Lower leg skin (tissue), 3 donors: Measurements from ENCODE around the gene GOLPH3L.

Experiments used
- POLR2A ChIP-seq, 2 donors: fragments of 450-650 bp; IDR thresholded peaks; one replicate each; pipeline ENCODE4 v1.6.1; 2016 to 2017; ENCODE audit warnings: antibody characterized with exemption in 2 of 2, mild to moderate bottlenecking in 1 of 2, moderate library complexity in 1 of 2
- TF ChIP-seq, protein P1 (sequence below), 3 donors: fragments of 450-650 bp; IDR thresholded peaks; one replicate each; pipeline ENCODE4 v1.5.1; 2016; ENCODE audit warnings: antibody characterized with exemption in 3 of 3, mild to moderate bottlenecking in 3 of 3, moderate library complexity in 2 of 3

DNA sequence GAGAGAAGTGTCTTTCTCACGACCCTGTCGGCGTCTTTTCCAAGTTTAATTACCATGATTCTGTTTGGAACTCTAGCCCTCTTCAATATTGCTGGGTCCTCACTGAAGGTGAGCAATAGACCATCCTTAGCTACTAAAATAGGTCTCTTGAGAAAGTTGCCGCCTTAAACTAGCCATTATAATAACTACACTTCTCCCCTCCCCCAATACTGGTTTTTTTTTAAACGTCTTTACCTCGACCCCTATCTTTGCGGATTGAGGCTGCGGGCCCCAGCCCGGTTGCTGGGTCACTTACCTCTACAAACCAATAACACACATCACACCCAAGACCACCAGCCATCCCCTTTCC lies 68.2 kb downstream of the GOLPH3L start:
- TF ChIP-seq, protein P1, sequence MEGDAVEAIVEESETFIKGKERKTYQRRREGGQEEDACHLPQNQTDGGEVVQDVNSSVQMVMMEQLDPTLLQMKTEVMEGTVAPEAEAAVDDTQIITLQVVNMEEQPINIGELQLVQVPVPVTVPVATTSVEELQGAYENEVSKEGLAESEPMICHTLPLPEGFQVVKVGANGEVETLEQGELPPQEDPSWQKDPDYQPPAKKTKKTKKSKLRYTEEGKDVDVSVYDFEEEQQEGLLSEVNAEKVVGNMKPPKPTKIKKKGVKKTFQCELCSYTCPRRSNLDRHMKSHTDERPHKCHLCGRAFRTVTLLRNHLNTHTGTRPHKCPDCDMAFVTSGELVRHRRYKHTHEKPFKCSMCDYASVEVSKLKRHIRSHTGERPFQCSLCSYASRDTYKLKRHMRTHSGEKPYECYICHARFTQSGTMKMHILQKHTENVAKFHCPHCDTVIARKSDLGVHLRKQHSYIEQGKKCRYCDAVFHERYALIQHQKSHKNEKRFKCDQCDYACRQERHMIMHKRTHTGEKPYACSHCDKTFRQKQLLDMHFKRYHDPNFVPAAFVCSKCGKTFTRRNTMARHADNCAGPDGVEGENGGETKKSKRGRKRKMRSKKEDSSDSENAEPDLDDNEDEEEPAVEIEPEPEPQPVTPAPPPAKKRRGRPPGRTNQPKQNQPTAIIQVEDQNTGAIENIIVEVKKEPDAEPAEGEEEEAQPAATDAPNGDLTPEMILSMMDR (IDR thresholded peaks at IDR 0.05): no peak
- no peak for TF ChIP-seq POLR2A (IDR thresholded peaks at IDR 0.05)
